ENCODE data around the gene PLOD3. TPM values are rescaled to one million over a fixed set of nuclear protein-coding genes. Genes with fewer than 3 reads are reported as not detected.

PLOD3 gene
- total RNA-seq, 1 experiment from 2014 or later: 112 TPM

DNA sequence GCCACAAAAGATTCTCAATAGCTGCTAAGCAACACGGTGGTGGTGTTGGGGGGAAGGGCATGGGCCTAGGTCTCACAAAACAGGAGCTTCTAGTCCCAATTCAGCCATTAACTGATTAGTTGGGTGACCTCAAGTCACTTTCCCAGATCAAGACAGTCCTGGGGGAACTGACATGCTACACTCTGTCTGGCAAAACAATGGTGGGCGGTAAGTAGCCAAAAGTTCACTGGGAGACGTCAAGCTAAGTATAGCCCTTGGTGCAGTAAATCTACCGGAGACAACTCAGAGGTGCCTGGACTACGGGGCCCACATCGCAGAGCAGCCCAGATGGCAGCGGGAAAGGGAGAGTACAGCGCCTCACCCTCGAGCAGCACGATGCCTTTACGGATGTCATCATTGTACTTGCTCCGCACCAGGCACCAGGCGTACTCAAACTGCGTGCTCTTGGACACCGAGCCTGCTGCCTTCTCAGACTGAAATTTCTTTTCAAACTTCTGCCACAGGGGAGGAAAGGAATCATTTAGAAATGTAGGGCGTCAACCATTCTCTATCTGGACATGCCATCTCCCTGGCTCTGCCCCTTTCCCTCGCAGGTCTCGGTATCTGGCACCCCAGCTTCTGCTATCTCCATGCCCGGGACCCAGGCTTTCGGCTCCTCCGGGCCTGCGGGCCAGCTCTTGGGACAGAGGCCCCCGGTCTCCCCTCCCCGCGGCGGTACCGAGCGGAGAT, 26.4 kb upstream of the PLOD3 start:
- ChIA-PET POLR2A (interaction anchor here (0.7 to 1.4 kb wide), 4 partner anchors 9 to 64 kb away, joined by 3 to 10 read pairs (median 4); partner anchors contain the start of genes PLOD3 and ZNHIT1), CTCF (interaction anchor here (0.6 to 2.3 kb wide), 14 partner anchors 8 to 386 kb away, joined by 3 to 49 read pairs (median 4); partner anchors contain the start of genes PLOD3 and ZNHIT1)
- H3K4me1 ChIP-seq: peaks cover 13% of the 10 kb centered on the region; the same call in 1 of the 2 replicates
- Mint-ChIP-seq H3K27me3 (ENCODE audit: insufficient read depth, unreplicated experiment) (no peaks in the 10 kb centered on the region), H3K4me1 (ENCODE audit: low read depth, unreplicated experiment) (peaks cover 10% of the 10 kb centered on the region), H3K36me3 (ENCODE audit: insufficient read depth, unreplicated experiment) (peaks cover 40% of the 10 kb centered on the region), H3K4me3 (ENCODE audit: unreplicated experiment) (peak overlapping the region; percentile 92), H3K27ac (ENCODE audit: unreplicated experiment) (peak overlapping the region; percentile 93), H3K9me3 (ENCODE audit: unreplicated experiment) (no peaks in the 10 kb centered on the region)
- TF ChIP-seq, protein P1, sequence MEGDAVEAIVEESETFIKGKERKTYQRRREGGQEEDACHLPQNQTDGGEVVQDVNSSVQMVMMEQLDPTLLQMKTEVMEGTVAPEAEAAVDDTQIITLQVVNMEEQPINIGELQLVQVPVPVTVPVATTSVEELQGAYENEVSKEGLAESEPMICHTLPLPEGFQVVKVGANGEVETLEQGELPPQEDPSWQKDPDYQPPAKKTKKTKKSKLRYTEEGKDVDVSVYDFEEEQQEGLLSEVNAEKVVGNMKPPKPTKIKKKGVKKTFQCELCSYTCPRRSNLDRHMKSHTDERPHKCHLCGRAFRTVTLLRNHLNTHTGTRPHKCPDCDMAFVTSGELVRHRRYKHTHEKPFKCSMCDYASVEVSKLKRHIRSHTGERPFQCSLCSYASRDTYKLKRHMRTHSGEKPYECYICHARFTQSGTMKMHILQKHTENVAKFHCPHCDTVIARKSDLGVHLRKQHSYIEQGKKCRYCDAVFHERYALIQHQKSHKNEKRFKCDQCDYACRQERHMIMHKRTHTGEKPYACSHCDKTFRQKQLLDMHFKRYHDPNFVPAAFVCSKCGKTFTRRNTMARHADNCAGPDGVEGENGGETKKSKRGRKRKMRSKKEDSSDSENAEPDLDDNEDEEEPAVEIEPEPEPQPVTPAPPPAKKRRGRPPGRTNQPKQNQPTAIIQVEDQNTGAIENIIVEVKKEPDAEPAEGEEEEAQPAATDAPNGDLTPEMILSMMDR (IDR thresholded peaks at IDR 0.05; ENCODE audit: insufficient read depth in 1 of 2, low read depth in 1 of 2, low read length in 1 of 2, severe bottlenecking in 1 of 2, unreplicated experiment in 1 of 2): no peak
- BruUV-seq (replicated peaks): no TSS peak
- H3K36me3 ChIP-seq (ENCODE audit: control insufficient read depth, insufficient read depth, low read length): no peaks in the 10 kb centered on the region; the same call in 1 of the 2 replicates
- intact Hi-C loops (cut with micrococcal nuclease; ENCODE audit: unreplicated experiment): loop anchor here (1.0 kb wide), 5 partner anchors 8 to 100 kb away; partner anchors contain the start of gene ZNHIT1
- no peaks in the 10 kb centered on the region for H3K9me3 ChIP-seq
- H3K27me3 ChIP-seq (replicated peaks; ENCODE audit: control insufficient read depth, insufficient read depth, low read length): no peaks in the 10 kb centered on the region
- no peak for DNase-seq
- peak overlapping the region; percentile 95 for H3K4me3 ChIP-seq (ENCODE audit: low read depth, low read length)

DNA sequence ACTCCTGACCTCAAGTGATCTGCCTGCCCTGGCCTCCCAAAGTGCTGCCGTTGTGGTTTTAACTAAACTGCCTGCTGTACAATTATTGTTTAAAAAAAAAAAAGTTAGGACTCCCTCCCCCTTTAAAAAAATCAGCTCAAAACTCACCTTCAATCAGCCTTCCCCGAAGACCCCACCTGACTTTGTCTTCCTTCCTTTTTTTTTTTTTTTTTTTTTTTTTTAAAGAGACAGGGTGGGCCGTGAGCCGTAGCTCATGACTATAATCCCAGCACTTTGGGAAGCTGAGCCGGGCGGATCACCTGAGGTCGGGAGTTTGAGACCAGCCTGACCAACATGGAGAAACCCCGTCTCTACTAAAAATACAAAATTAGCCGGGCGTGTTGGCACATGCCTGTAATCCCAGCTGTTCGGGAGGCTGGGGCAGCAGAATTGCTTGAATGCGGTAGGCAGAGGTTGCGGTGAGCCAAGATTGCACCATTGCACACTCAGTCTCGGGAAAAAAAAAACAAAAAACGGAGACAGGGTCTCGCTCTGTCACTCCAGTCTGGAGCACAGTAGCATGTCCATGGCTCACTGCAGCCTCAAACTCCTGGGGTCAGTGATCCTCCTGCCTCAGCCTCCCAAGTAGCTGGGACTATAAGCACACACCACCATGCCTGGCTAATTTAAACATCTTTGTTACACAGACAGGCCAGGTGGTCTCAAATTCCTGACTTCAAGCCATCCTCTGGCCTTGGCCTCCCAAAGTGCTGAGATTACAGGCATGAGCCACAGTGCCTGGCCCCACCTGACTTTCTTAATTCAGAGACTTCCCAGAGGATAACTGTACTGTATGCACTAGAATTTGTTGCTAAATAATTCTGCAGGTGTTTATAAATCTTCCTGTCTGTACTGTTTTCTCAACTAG, 24.3 kb upstream of the PLOD3 start:
- TF ChIP-seq, protein P1 (IDR thresholded peaks at IDR 0.05; ENCODE audit: insufficient read depth in 1 of 2, low read depth in 1 of 2, low read length in 1 of 2, severe bottlenecking in 1 of 2, unreplicated experiment in 1 of 2): no peak
- CTCF ChIA-PET: interaction anchor here (0.6 to 0.7 kb wide), 2 partner anchors 13 to 85 kb away, joined by 4 to 7 read pairs; no protein-coding TSS in a partner anchor
- H3K4me3 Mint-ChIP-seq (ENCODE audit: unreplicated experiment): no peak overlapping the region
- POLR2A ChIA-PET: interaction anchor here (0.5 kb wide), 1 partner anchor 66 kb away, joined by 3 read pairs; no protein-coding TSS in a partner anchor
- H3K4me1 Mint-ChIP-seq (ENCODE audit: low read depth, unreplicated experiment): peaks cover 4% of the 10 kb centered on the region
- H3K36me3 Mint-ChIP-seq (ENCODE audit: insufficient read depth, unreplicated experiment): peaks cover 27% of the 10 kb centered on the region
- intact Hi-C loops (cut with micrococcal nuclease; ENCODE audit: unreplicated experiment): no loop called here
- no peak for DNase-seq
- no TSS peak for BruUV-seq (replicated peaks)
- Histone ChIP-seq H3K27me3 (replicated peaks; ENCODE audit: control insufficient read depth, insufficient read depth, low read length) (no peaks in the 10 kb centered on the region), H3K9me3 (no peaks in the 10 kb centered on the region), H3K4me3 (ENCODE audit: low read depth, low read length) (no peak overlapping the region), H3K36me3 (ENCODE audit: control insufficient read depth, insufficient read depth, low read length) (no peaks in the 10 kb centered on the region; the same call in 1 of the 2 replicates), H3K4me1 (peaks cover 20% of the 10 kb centered on the region)
- no peaks in the 10 kb centered on the region for H3K9me3 Mint-ChIP-seq (ENCODE audit: unreplicated experiment)
- H3K27me3 Mint-ChIP-seq (ENCODE audit: insufficient read depth, unreplicated experiment): no peaks in the 10 kb centered on the region
- H3K27ac Mint-ChIP-seq (ENCODE audit: unreplicated experiment): no peak overlapping the region

DNA sequence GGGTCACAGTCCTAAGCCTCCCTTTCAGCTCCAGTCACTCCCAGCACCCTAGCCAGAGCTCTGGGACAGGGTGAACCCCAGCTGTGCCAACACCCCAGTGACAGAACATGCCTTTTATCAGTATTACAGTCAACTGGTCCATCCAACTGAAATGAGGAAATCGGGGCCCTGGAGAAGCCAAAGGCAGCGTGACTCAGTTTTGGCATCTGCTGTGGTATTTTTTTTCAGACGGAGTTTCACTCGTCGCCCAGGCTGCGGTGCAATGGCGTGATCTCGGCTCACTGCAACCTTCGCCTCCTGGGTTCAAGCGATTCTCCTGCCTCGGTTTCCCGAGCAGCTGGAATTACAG, 23.6 kb upstream of the PLOD3 start:
- ChIA-PET CTCF (interaction anchor here (0.6 to 0.7 kb wide), 2 partner anchors 14 to 84 kb away, joined by 4 to 7 read pairs; no protein-coding TSS in a partner anchor), POLR2A (interaction anchor here (0.5 kb wide), 1 partner anchor 67 kb away, joined by 3 read pairs; no protein-coding TSS in a partner anchor)
- H3K4me3 Mint-ChIP-seq (ENCODE audit: unreplicated experiment): no peak overlapping the region
- H3K9me3 Mint-ChIP-seq (ENCODE audit: unreplicated experiment): no peaks in the 10 kb centered on the region
- BruUV-seq (replicated peaks): no TSS peak
- intact Hi-C loops (cut with micrococcal nuclease; ENCODE audit: unreplicated experiment): no loop called here
- H3K4me3 ChIP-seq (ENCODE audit: low read depth, low read length): no peak overlapping the region
- H3K27me3 ChIP-seq (replicated peaks; ENCODE audit: control insufficient read depth, insufficient read depth, low read length): no peaks in the 10 kb centered on the region
- H3K27ac Mint-ChIP-seq (ENCODE audit: unreplicated experiment): no peak overlapping the region
- peaks cover 4% of the 10 kb centered on the region for H3K4me1 Mint-ChIP-seq (ENCODE audit: low read depth, unreplicated experiment)
- H3K9me3 ChIP-seq: no peaks in the 10 kb centered on the region
- TF ChIP-seq, protein P1 (IDR thresholded peaks at IDR 0.05; ENCODE audit: insufficient read depth in 1 of 2, low read depth in 1 of 2, low read length in 1 of 2, severe bottlenecking in 1 of 2, unreplicated experiment in 1 of 2): no peak
- H3K36me3 Mint-ChIP-seq (ENCODE audit: insufficient read depth, unreplicated experiment): peaks cover 33% of the 10 kb centered on the region
- H3K36me3 ChIP-seq (ENCODE audit: control insufficient read depth, insufficient read depth, low read length): no peaks in the 10 kb centered on the region; the same call in 1 of the 2 replicates
- H3K27me3 Mint-ChIP-seq (ENCODE audit: insufficient read depth, unreplicated experiment): no peaks in the 10 kb centered on the region
- H3K4me1 ChIP-seq: peaks cover 20% of the 10 kb centered on the region
- DNase-seq: no peak

All from Caco-2 (cell line).